NT2/D1 (cell line): ENCODE measurements around the gene CUTA.

ENCODE experiments used
- SUZ12 ChIP-seq: IDR thresholded peaks from 2 replicates; pipeline ENCODE4 v1.6.1; 2011; ENCODE audit not compliant: insufficient read length, insufficient read depth; ENCODE audit errors: extremely low read depth
- YY1 ChIP-seq: IDR thresholded peaks from 2 replicates; pipeline ENCODE4 v1.6.1; 2011; ENCODE audit not compliant: insufficient read length, insufficient read depth

DNA sequence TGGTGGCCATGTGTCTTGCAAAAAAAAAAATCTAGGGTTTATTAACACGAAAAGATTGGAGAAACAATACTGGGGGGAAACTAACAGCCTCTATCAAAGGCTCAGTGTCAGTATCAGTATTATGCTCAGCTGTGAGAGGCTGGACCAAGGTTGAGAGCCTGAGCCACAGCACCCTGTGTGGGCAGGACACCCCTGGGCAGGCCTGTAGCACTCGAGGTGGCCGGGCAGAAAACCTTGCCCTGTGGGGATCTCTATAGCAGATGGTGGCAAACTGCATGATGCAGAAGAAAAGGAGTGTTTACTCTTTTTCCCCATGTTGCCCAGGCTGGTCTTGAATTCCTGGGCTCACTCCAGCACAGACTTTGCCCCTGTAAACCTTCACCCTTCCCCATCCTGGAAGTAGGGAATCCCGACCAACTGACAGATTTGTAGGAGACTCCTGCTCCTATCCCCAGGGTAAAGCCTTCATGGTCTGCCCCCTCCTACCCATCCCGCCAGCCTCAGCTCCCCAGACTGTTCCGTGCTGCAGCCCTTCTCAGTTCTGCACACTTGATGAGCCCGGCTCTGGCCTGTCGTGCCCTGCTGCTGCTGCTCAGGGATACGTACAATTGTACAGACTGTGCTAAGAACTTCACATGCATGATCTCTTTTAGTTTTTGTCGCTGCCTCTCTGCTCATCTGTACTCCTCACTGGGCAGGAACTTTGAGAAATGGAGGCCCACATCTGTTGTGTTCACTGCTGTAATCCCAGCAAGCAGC is 34.3 kb downstream of the CUTA start:
- TF ChIP-seq SUZ12 (no peak), YY1 (no peak)
